ELF-1 (cell line): ENCODE data around the gene DNAH9.

Experiments used
- DNase-seq: peaks from one replicate; pipeline ENCODE4 v3.0.0-alpha.2; 2016; ENCODE audit warnings: low read depth, low spot score

The DNAH9 gene

GRCh38 chr17:11668618-11669017, 70.3 kb downstream of the DNAH9 start:
- peak; percentile 19 for DNase-seq

- DNase-seq, result no peak
Observed at GRCh38 chr17:11671126-11671525, 72.9 kb downstream of the DNAH9 start.

GRCh38 chr17:11682646-11683045, 84.4 kb downstream of the DNAH9 start:
- DNase-seq, result no peak

GRCh38 chr17:11690681-11691080, 92.4 kb downstream of the DNAH9 start:
- no peak for DNase-seq

- DNase-seq, result no peak
Observed at GRCh38 chr17:11692688-11693087, 94.4 kb downstream of the DNAH9 start.

- DNase-seq, result no peak
Observed at GRCh38 chr17:11693284-11693683, 95.0 kb downstream of the DNAH9 start.

- no peak for DNase-seq
Observed at GRCh38 chr17:11700668-11701067, 102.4 kb downstream of the DNAH9 start.

- DNase-seq, result no peak
Observed at GRCh38 chr17:11701911-11702310, 103.6 kb downstream of the DNAH9 start.

GRCh38 chr17:11704041-11704440, 105.8 kb downstream of the DNAH9 start:
- no peak for DNase-seq

GRCh38 chr17:11705111-11705510, 106.8 kb downstream of the DNAH9 start:
- no peak for DNase-seq

GRCh38 chr17:11707586-11707985, 109.3 kb downstream of the DNAH9 start:
- DNase-seq, result no peak

- DNase-seq, result no peak
Observed at GRCh38 chr17:11712456-11712855, 114.2 kb downstream of the DNAH9 start.

GRCh38 chr17:11719203-11719602, 120.9 kb downstream of the DNAH9 start:
- DNase-seq, result no peak

GRCh38 chr17:11719856-11720255, 121.6 kb downstream of the DNAH9 start:
- no peak for DNase-seq

GRCh38 chr17:11720816-11721215, 122.5 kb downstream of the DNAH9 start:
- no peak for DNase-seq

- no peak for DNase-seq
Observed at GRCh38 chr17:11730747-11731146, 132.5 kb downstream of the DNAH9 start.

GRCh38 chr17:11736613-11737312, 138.5 kb downstream of the DNAH9 start:
- DNase-seq, result no peak

- no peak for DNase-seq
Observed at GRCh38 chr17:11737313-11737679, 139.0 kb downstream of the DNAH9 start.

- DNase-seq, result no peak
Observed at GRCh38 chr17:11738151-11738550, 139.9 kb downstream of the DNAH9 start.

- no peak for DNase-seq
Observed at GRCh38 chr17:11739351-11739750, 141.1 kb downstream of the DNAH9 start.

- no peak for DNase-seq
Observed at GRCh38 chr17:11739848-11740247, 141.6 kb downstream of the DNAH9 start.

- DNase-seq, result no peak
Observed at GRCh38 chr17:11742886-11743285, 144.6 kb downstream of the DNAH9 start.

GRCh38 chr17:11744696-11745095, 146.4 kb downstream of the DNAH9 start:
- no peak for DNase-seq

- no peak for DNase-seq
Observed at GRCh38 chr17:11747441-11747840, 149.2 kb downstream of the DNAH9 start.
